Glutamatergic neuron (in vitro differentiated cells): ENCODE results near the gene COMMD6. TPM values are rescaled to one million over a fixed set of nuclear protein-coding genes. Genes with fewer than 3 reads are reported as not detected.

ENCODE experiments used
- DNase-seq: peaks from one replicate; pipeline ENCODE4 v3.0.0; 2022
- H3K27ac Mint-ChIP-seq: one replicate; pipeline ENCODE4 v1.8.0; 2020; ENCODE audit warnings: mild to moderate bottlenecking, mixed read lengths, inconsistent platforms; ENCODE audit not compliant: unreplicated experiment
- H3K27me3 Mint-ChIP-seq: one replicate; pipeline ENCODE4 v1.8.0; 2020; ENCODE audit warnings: mild to moderate bottlenecking, moderate library complexity, mixed read lengths, inconsistent platforms; ENCODE audit not compliant: unreplicated experiment
- H3K36me3 Mint-ChIP-seq: one replicate; pipeline ENCODE4 v1.8.0; 2020; ENCODE audit warnings: mild to moderate bottlenecking, mixed read lengths, inconsistent platforms; ENCODE audit not compliant: unreplicated experiment
- H3K4me1 Mint-ChIP-seq: one replicate; pipeline ENCODE4 v1.8.0; 2020; ENCODE audit warnings: mild to moderate bottlenecking, low read depth, mixed read lengths, inconsistent platforms; ENCODE audit not compliant: unreplicated experiment
- H3K4me3 Mint-ChIP-seq: one replicate; pipeline ENCODE4 v1.8.0; 2020; ENCODE audit warnings: mild to moderate bottlenecking, mixed read lengths, inconsistent platforms; ENCODE audit not compliant: unreplicated experiment
- H3K9me3 Mint-ChIP-seq: one replicate; pipeline ENCODE4 v1.8.0; 2020; ENCODE audit warnings: mild to moderate bottlenecking, moderate library complexity, mixed read lengths, inconsistent platforms; ENCODE audit not compliant: unreplicated experiment
- total RNA-seq: library from RNA; stranded (reverse); fragmentation: NEBNext Ultra II Directional; extraction: Animal tissue kit (Norgen Biotek cat#: 25700); gene quantifications from one replicate; pipeline ENCODE4 v1.2.1, GENCODE V29; 2021; ENCODE audit not compliant: unreplicated experiment
- TF ChIP-seq, protein P1 (sequence below): fragments of 200-600 bp; sonication (generic); IDR thresholded peaks from one replicate; pipeline ENCODE4 v1.5.0; 2021; ENCODE audit not compliant: partially characterized antibody, unreplicated experiment

The COMMD6 gene
- total RNA-seq, 1 donor from 2014 or later = 109 TPM

- Mint-ChIP-seq H3K36me3 (no peaks in the 10 kb centered on the region), H3K4me3 (no peak overlapping the region), H3K9me3 (peaks cover 5% of the 10 kb centered on the region), H3K27me3 (peaks cover 4% of the 10 kb centered on the region), H3K4me1 (peaks cover 7% of the 10 kb centered on the region), H3K27ac (no peak overlapping the region)
- TF ChIP-seq, protein P1, sequence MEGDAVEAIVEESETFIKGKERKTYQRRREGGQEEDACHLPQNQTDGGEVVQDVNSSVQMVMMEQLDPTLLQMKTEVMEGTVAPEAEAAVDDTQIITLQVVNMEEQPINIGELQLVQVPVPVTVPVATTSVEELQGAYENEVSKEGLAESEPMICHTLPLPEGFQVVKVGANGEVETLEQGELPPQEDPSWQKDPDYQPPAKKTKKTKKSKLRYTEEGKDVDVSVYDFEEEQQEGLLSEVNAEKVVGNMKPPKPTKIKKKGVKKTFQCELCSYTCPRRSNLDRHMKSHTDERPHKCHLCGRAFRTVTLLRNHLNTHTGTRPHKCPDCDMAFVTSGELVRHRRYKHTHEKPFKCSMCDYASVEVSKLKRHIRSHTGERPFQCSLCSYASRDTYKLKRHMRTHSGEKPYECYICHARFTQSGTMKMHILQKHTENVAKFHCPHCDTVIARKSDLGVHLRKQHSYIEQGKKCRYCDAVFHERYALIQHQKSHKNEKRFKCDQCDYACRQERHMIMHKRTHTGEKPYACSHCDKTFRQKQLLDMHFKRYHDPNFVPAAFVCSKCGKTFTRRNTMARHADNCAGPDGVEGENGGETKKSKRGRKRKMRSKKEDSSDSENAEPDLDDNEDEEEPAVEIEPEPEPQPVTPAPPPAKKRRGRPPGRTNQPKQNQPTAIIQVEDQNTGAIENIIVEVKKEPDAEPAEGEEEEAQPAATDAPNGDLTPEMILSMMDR = no peak
- DNase-seq = no peak
Measured at GRCh38 chr13:75533861-75534260, 3.8 kb downstream of the COMMD6 start.

DNA sequence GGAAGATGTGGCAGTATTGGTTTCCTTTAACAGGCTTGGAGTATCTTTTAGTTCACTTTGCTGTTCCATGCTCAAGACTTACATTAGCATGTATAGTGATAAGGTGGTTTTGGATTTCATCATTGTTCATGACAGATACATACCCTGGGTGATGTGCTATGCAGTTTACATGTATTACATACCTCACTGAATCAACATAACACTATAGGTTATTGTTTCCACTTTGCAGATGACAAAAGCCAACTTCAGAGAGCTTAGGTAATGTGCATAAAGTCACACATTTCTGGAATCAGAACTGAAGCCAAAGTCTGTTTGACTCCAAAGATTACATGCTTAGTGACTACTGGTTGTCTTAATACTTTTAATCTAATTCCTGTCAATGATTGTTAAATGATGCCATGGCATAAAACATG is 7.1 kb downstream of the COMMD6 start:
- Mint-ChIP-seq H3K4me1 (no peaks in the 10 kb centered on the region), H3K27ac (no peak overlapping the region), H3K4me3 (no peak overlapping the region), H3K9me3 (no peaks in the 10 kb centered on the region), H3K27me3 (peaks cover 4% of the 10 kb centered on the region), H3K36me3 (no peaks in the 10 kb centered on the region)
- TF ChIP-seq, protein P1 = no peak
- DNase-seq = no peak

GRCh38 chr13:75521956-75522355 is 15.7 kb downstream of the COMMD6 start:
- H3K27ac Mint-ChIP-seq = no peak overlapping the region
- no peaks in the 10 kb centered on the region for H3K4me1 Mint-ChIP-seq
- no peak for DNase-seq
- no peaks in the 10 kb centered on the region for H3K36me3 Mint-ChIP-seq
- H3K9me3 Mint-ChIP-seq = peaks cover 2% of the 10 kb centered on the region
- TF ChIP-seq, protein P1 = no peak
- no peak overlapping the region for H3K4me3 Mint-ChIP-seq
- H3K27me3 Mint-ChIP-seq = no peaks in the 10 kb centered on the region

DNA sequence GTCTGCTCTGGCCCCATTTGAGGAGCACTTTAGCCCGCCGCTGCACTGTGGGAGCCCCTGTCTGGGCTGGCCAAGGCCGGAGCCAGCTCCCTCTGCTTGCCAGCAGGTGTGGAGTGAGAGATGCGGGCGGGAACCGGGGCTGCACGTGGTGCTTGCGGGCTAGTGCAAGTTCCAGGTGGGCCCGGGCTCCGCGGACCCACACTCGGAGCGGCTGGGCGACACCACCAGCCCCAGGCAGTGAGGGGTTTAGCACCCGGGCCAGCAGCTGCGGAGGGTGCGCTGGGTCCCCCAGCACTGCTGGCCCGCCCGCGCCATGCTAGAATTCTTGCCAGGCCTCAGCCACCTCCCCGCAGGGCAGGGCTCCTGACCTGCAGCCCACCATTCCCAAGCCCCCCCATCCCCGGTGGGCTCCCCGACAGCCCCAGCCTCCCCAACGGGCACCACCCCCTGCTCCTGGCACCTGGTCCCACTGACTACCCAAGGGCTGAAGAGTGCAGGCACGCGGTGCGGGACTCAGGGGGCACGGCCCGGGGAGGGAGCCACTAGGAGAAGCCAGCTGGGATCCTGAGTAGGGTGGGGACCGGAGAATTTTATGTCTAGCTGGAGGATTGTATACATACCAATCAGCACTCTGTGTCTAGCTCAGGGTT is 19.1 kb downstream of the COMMD6 start:
- Mint-ChIP-seq H3K36me3 (no peaks in the 10 kb centered on the region), H3K4me3 (no peak overlapping the region), H3K9me3 (peaks cover 2% of the 10 kb centered on the region), H3K4me1 (no peaks in the 10 kb centered on the region), H3K27me3 (no peaks in the 10 kb centered on the region), H3K27ac (no peak overlapping the region)
- TF ChIP-seq, protein P1 = no peak
- no peak for DNase-seq

DNA sequence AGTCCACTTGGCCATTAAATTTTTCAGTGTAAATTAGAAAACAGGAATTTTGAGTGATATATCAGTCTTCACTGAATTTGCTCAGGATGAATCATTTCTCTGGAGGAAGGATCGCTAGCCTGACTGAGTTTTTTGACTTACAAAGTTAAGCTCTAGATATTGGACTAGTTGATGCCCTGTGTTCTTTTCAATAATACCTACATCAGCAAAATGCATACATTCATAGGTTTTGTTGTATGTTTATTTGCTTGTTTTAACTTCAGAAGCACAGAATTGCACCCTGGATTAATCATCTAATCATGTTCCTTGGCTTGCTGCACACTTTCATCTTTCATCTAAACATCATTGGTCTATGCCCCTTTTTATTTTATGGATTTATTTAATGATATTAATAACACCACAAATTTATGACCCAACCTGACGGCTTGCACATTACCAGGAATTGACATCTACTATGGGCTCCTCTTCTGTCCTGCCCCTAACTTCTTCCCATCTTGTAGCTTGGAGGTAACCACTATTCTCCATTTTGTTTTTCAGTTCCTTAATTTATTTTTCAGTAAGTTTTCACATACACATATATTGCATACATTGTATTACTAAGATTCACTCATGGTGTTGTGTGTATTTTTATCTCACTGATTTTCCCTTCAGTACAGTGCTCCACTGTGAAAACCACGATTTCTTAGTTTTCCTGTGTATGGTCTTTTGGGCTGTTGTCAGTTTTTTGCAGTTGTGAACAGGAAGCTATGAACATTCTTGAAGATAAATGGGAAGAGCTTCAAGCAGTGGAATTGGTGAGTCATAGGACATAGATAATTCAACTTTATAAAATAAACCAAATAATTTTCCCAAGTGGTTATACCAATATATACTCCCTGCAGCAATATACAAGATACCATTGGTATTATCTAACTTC is 23.3 kb downstream of the COMMD6 start:
- Mint-ChIP-seq H3K27ac (no peak overlapping the region), H3K4me1 (peaks cover 4% of the 10 kb centered on the region), H3K27me3 (no peaks in the 10 kb centered on the region), H3K4me3 (no peak overlapping the region), H3K9me3 (peaks cover 2% of the 10 kb centered on the region), H3K36me3 (no peaks in the 10 kb centered on the region)
- TF ChIP-seq, protein P1 = no peak
- DNase-seq = no peak
